Ishikawa (cell line): ENCODE results near the gene ARSI.

ENCODE experiments used
- CEBPB ChIP-seq: IDR thresholded peaks from 2 replicates; pipeline ENCODE4 v1.6.1; 2012
- CREB1 ChIP-seq: IDR thresholded peaks from 2 replicates; pipeline ENCODE4 v1.6.1; 2012; ENCODE audit warnings: low read depth
- EGR1 ChIP-seq: IDR thresholded peaks from 2 replicates; pipeline ENCODE4 v1.6.1; 2012
- EP300 ChIP-seq: IDR thresholded peaks from 2 replicates; pipeline ENCODE4 v1.6.1; 2012; ENCODE audit warnings: borderline replicate concordance
- FOXM1 ChIP-seq: IDR thresholded peaks from 2 replicates; pipeline ENCODE4 v1.6.1; 2012; ENCODE audit warnings: low read depth, borderline replicate concordance
- MAX ChIP-seq: IDR thresholded peaks from 2 replicates; pipeline ENCODE4 v1.6.1; 2012
- NFIC ChIP-seq: IDR thresholded peaks from 2 replicates; pipeline ENCODE4 v1.6.1; 2012
- RAD21 ChIP-seq: IDR thresholded peaks from 2 replicates; pipeline ENCODE4 v1.6.1; 2012; ENCODE audit warnings: low read depth
- TAF1 ChIP-seq: IDR thresholded peaks from 2 replicates; pipeline ENCODE4 v1.6.1; 2012; ENCODE audit warnings: low read depth, mild to moderate bottlenecking
- TCF12 ChIP-seq: IDR thresholded peaks from 2 replicates; pipeline ENCODE4 v1.6.1; 2012; ENCODE audit warnings: low read depth
- TEAD4 ChIP-seq: IDR thresholded peaks from 2 replicates; pipeline ENCODE4 v1.6.1; 2012
- USF1 ChIP-seq: IDR thresholded peaks from 2 replicates; pipeline ENCODE4 v1.6.1; 2012
- YY1 ChIP-seq: IDR thresholded peaks from 2 replicates; pipeline ENCODE4 v1.6.1; 2012; ENCODE audit warnings: low read depth
- ZBTB7A ChIP-seq: IDR thresholded peaks from 2 replicates; pipeline ENCODE4 v1.6.1; 2012; ENCODE audit warnings: low read depth
- TF ChIP-seq, protein P1 (sequence below): IDR thresholded peaks from 2 replicates; pipeline ENCODE4 v1.6.1; 2012; ENCODE audit warnings: low read depth, mild to moderate bottlenecking

The ARSI gene

GRCh38 chr5:150329038-150329437 lies 26.3 kb upstream of the ARSI start:
- TF ChIP-seq EP300: no peak
- TF ChIP-seq FOXM1: no peak
- TF ChIP-seq, protein P1, sequence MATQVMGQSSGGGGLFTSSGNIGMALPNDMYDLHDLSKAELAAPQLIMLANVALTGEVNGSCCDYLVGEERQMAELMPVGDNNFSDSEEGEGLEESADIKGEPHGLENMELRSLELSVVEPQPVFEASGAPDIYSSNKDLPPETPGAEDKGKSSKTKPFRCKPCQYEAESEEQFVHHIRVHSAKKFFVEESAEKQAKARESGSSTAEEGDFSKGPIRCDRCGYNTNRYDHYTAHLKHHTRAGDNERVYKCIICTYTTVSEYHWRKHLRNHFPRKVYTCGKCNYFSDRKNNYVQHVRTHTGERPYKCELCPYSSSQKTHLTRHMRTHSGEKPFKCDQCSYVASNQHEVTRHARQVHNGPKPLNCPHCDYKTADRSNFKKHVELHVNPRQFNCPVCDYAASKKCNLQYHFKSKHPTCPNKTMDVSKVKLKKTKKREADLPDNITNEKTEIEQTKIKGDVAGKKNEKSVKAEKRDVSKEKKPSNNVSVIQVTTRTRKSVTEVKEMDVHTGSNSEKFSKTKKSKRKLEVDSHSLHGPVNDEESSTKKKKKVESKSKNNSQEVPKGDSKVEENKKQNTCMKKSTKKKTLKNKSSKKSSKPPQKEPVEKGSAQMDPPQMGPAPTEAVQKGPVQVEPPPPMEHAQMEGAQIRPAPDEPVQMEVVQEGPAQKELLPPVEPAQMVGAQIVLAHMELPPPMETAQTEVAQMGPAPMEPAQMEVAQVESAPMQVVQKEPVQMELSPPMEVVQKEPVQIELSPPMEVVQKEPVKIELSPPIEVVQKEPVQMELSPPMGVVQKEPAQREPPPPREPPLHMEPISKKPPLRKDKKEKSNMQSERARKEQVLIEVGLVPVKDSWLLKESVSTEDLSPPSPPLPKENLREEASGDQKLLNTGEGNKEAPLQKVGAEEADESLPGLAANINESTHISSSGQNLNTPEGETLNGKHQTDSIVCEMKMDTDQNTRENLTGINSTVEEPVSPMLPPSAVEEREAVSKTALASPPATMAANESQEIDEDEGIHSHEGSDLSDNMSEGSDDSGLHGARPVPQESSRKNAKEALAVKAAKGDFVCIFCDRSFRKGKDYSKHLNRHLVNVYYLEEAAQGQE: no peak
- no peak for TF ChIP-seq TAF1
- no peak for TF ChIP-seq ZBTB7A
- no peak for TF ChIP-seq USF1
- TF ChIP-seq CREB1: no peak
- TF ChIP-seq CEBPB: no peak
- no peak for TF ChIP-seq RAD21
- no peak for TF ChIP-seq NFIC
- no peak for TF ChIP-seq TEAD4
- no peak for TF ChIP-seq YY1
- TF ChIP-seq EGR1: no peak
- no peak for TF ChIP-seq TCF12
- no peak for TF ChIP-seq MAX

GRCh38 chr5:150328515-150328914 lies 25.8 kb upstream of the ARSI start:
- TF ChIP-seq MAX (no peak), CREB1 (no peak), TEAD4 (no peak), USF1 (no peak), YY1 (no peak), FOXM1 (no peak), TAF1 (no peak), EGR1 (no peak), ZBTB7A (no peak), EP300 (no peak), TCF12 (no peak), NFIC (no peak), RAD21 (no peak), CEBPB (no peak)
- TF ChIP-seq, protein P1: no peak

DNA sequence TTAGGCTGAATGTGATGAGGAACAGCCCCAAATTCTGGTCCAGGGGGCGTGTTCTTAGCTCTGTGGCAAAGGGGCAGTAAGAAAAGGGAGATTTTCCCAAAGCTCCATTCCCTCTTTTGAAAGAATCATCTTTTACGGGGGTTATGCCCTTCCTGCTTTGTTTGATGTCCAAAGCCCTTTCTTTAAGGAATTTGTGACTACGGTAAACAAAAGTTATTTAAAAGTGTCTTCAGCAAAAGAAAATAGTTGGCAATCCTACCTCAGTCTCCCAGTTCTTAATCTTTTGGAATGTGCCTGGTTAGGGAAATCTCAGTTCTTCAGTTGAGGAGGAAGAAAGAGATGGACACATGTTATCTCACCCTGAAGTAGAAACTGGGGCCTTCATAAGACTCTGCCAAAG lies 24.4 kb upstream of the ARSI start:
- TF ChIP-seq EGR1 (no peak), NFIC (no peak), TAF1 (no peak), TEAD4 (no peak), CREB1 (no peak), MAX (no peak), TCF12 (no peak), FOXM1 (no peak), CEBPB (no peak), ZBTB7A (no peak), EP300 (no peak), RAD21 (no peak), USF1 (no peak), YY1 (no peak)
- TF ChIP-seq, protein P1: no peak

GRCh38 chr5:150326707-150327106 lies 24.0 kb upstream of the ARSI start:
- TF ChIP-seq, protein P1: no peak
- no peak for TF ChIP-seq MAX
- TF ChIP-seq NFIC: no peak
- TF ChIP-seq TCF12: no peak
- TF ChIP-seq EP300: no peak
- TF ChIP-seq EGR1: no peak
- TF ChIP-seq CEBPB: no peak
- no peak for TF ChIP-seq TAF1
- no peak for TF ChIP-seq TEAD4
- TF ChIP-seq ZBTB7A: no peak
- TF ChIP-seq USF1: no peak
- no peak for TF ChIP-seq FOXM1
- TF ChIP-seq RAD21: no peak
